Measurements from ENCODE around the gene NISCH. TPM values are rescaled to one million over a fixed set of nuclear protein-coding genes. Genes with fewer than 3 reads are reported as not detected.

NISCH gene
- total RNA-seq, 1 experiment from 2014 or later, result 104 TPM

DNA sequence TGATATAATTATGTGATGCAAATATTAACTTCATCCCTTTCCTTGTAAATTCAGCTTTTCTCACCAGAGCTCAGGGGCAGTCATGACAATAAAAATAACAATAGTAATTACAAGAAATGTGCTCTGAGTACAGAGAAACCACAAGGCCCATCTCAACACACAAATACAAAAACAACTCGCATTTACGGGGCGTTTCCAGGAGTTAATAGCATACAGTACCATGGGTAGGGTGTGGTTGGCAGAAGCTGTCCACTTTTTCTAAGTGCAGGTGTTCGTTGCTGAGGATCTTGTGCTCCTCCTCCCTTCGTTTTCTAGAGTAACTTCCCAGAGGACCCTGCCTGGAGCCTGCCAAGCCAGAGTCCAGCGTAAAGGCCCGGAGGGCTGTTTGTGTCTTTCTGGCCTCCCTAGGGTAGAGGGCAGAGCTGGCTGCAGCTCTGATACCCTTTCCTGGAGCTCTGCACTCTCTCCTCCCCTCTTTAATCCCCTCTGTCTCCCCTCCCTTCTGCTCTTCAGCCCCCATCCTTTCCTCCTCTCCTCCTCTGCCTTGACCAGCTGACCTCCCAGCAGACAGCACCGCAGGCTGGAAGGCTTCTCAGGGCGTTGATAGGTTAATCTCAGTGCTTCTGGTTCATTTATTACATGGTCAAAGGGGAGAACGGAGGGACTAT is 21.9 kb upstream of the NISCH start:
- WGBS (ENCODE audit: extremely low coverage, insufficient read length, low lambda C conversion rate), result no CpG with 5 or more reads among the region's 10 CpGs
- DNase-seq, result peak; percentile 20
- no peaks in the 10 kb centered on the region for H3K9me3 Mint-ChIP-seq
- H2BK15ac ChIP-seq (ENCODE audit: low read depth, low read length), result no peak overlapping the region
- no peak overlapping the region for H3K4me2 ChIP-seq (ENCODE audit: insufficient read depth, insufficient read length, low read length)
- H3K4ac ChIP-seq (ENCODE audit: low read depth, low read length), result no peak overlapping the region
- no peaks in the 10 kb centered on the region for H3K79me1 ChIP-seq (ENCODE audit: insufficient read depth, low read depth, low read length, poor library complexity, severe bottlenecking)
- H3T11ph ChIP-seq (ENCODE audit: low read length), result no peak overlapping the region
- no peaks in the 10 kb centered on the region for H3K23me2 ChIP-seq (ENCODE audit: insufficient read length, low read depth, low read length, poor library complexity, severe bottlenecking)
- no peaks in the 10 kb centered on the region for H4K20me1 ChIP-seq (ENCODE audit: control insufficient read depth, insufficient read depth, insufficient read length)
- H3K4me3 Mint-ChIP-seq, result no peak overlapping the region
- H2BK20ac ChIP-seq (ENCODE audit: low read depth, low read length, poor library complexity, severe bottlenecking), result no peak overlapping the region
- H4K5ac ChIP-seq (ENCODE audit: insufficient read length, low read depth, low read length), result no peak overlapping the region
- peaks cover 2% of the 10 kb centered on the region; the same call in 1 of the 2 replicates for H3K27me3 Mint-ChIP-seq (ENCODE audit: low read depth)
- no peak overlapping the region for H3K9ac ChIP-seq (ENCODE audit: extremely low read depth, insufficient read length, low read length)
- no peak overlapping the region for H2BK120ac ChIP-seq (ENCODE audit: low read depth, low read length, poor library complexity, severe bottlenecking)
- no peak overlapping the region for H3K27ac ChIP-seq (ENCODE audit: insufficient read length, low read depth, low read length)
- H3K4me1 ChIP-seq (ENCODE audit: insufficient read depth, low read length), result no peaks in the 10 kb centered on the region
- no peak overlapping the region for H2AK5ac ChIP-seq (ENCODE audit: insufficient read length, low read length)
- no peaks in the 10 kb centered on the region for H3K36me3 Mint-ChIP-seq (ENCODE audit: insufficient read depth in 1 of 3, low read depth in 3 of 3)
- peak overlapping the region in 2 of 3 experiments; percentile 30 to 32; a peak in 3 of 7 replicates for H3K27ac Mint-ChIP-seq
- H3K9me3 ChIP-seq (ENCODE audit: control insufficient read depth, low read depth, low read length), result no peaks in the 10 kb centered on the region
- H3K23ac ChIP-seq (ENCODE audit: insufficient read length, low read depth, low read length), result no peak overlapping the region
- H4K8ac ChIP-seq (replicated peaks; ENCODE audit: insufficient read length, low read depth, low read length), result no peak overlapping the region
- H2BK5ac ChIP-seq (ENCODE audit: insufficient read length, low read length), result no peak overlapping the region
- H3K27me3 ChIP-seq (ENCODE audit: insufficient read depth, low read length), result no peaks in the 10 kb centered on the region
- TF ChIP-seq, protein P1, sequence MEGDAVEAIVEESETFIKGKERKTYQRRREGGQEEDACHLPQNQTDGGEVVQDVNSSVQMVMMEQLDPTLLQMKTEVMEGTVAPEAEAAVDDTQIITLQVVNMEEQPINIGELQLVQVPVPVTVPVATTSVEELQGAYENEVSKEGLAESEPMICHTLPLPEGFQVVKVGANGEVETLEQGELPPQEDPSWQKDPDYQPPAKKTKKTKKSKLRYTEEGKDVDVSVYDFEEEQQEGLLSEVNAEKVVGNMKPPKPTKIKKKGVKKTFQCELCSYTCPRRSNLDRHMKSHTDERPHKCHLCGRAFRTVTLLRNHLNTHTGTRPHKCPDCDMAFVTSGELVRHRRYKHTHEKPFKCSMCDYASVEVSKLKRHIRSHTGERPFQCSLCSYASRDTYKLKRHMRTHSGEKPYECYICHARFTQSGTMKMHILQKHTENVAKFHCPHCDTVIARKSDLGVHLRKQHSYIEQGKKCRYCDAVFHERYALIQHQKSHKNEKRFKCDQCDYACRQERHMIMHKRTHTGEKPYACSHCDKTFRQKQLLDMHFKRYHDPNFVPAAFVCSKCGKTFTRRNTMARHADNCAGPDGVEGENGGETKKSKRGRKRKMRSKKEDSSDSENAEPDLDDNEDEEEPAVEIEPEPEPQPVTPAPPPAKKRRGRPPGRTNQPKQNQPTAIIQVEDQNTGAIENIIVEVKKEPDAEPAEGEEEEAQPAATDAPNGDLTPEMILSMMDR (conservative IDR thresholded peaks at IDR 0.05), result no peak
- no peak overlapping the region for H2BK12ac ChIP-seq (ENCODE audit: insufficient read length, low read depth, low read length)
- H3K18ac ChIP-seq (ENCODE audit: insufficient read length, low read depth, low read length), result no peak overlapping the region
- H4K91ac ChIP-seq (ENCODE audit: insufficient read length, low read depth, low read length), result no peak overlapping the region
- no peaks in the 10 kb centered on the region for H3K79me2 ChIP-seq (ENCODE audit: insufficient read depth, low read length)
- no peak overlapping the region for H2AFZ ChIP-seq (ENCODE audit: low read length)
- no peak overlapping the region for H3K56ac ChIP-seq (ENCODE audit: insufficient read length, low read depth, low read length)
- H3K14ac ChIP-seq (ENCODE audit: insufficient read depth, low read length), result no peak overlapping the region
- peaks cover 14 to 30% of the 10 kb centered on the region in 2 experiments for H3K4me1 Mint-ChIP-seq

Measured in H9 (cell line).